GM21367 (cell line): ENCODE results near the gene MYO7A.

Experiments used
- ATAC-seq: cut with Tn5 transposase; IDR thresholded peaks from one replicate; pipeline ENCODE4 v1.9.1; 2021; ENCODE audit not compliant: unreplicated experiment

Gene MYO7A

DNA sequence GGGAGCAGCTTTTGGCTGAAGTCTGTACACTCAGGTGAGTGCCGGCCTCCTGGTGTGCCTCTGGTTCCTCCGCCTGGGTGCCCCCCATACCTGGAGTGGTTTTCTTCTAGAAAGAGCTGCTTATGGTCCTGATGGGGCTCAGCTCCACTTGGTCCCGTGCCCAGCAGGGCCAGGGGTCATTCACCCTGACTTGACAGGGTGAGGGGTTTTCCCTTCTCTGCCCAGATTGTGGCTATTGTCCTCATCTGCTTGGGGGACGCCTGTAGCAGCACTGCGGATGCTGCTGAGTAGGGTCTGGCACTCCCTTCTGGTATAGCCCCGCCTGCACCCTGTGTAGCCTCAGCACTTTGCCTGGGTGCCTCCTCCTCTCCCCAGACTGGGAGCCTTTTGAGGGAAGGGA lies 17.2 kb upstream of the MYO7A start:
- ATAC-seq = no peak

DNA sequence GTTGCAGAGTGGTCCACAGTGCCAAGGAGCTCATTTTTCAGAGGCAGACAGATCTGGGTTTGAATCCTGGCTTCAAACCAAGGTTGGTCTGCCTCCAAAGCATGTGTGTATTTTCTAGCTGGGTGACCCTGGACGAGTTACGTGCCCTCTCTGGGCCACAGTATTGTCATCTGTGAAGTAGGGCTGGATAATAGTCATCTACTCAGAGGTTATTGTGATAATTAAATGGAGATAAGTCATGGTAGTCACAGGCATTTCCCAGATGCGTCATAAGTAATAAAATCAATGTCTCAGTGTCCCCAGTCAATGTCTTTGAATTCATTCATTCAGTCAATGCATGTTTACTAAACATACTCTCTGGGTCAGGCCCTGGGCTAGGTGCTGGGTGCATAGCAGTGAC lies 16.8 kb upstream of the MYO7A start:
- ATAC-seq = no peak

DNA sequence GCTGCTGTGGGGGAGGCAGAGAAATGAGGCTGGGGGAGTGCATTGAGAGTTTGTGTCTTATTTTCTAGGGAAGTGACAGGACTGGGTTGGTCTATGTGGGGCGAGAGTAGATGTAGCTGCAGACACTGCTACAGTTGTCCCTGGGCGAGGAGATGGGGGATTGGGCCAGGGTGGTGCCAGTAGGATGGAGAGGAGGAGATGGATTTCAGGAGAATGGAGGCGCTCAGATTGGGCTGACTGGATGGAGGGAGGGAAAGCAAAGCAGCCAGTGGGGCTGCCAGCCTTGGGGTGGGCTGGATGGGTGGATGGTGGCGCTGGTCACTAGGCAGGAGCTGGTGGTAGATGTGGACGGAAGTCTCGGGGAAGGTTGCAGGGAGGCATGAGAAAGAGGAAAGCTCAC lies 16.1 kb upstream of the MYO7A start:
- ATAC-seq = no peak

DNA sequence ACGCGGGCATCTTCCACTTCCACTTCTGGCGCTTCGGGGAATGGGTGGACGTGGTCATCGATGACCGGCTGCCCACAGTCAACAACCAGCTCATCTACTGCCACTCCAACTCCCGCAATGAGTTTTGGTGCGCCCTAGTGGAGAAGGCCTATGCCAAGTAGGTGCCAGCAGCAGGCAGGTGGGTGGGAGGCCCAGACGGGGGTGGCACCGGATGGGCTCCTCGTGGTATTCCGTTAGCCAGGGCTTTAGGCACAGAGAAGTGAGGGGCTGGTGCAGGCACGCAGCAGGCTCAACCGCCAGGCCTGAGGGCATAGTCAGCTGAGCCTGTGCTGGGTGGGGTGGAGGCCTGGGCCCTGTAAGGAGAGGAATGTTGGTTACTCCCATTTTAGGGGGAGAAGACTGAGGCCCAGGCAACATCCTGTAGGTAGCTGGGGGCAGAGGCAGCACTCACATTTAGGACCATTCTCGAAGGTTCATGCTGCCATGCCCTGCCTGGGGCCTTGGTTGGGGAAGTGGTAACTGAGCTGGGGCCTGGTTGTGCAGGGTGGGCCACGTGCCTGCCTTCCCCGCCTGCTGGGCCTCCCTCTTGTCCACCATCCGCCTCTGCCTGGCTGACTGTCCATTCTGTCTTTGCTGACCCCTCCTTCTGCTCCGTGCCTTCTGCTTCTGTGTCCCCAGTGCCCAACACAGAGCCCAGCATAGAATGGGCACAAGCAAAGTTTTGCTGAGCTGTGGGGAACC lies 15.2 kb upstream of the MYO7A start:
- no peak for ATAC-seq

DNA sequence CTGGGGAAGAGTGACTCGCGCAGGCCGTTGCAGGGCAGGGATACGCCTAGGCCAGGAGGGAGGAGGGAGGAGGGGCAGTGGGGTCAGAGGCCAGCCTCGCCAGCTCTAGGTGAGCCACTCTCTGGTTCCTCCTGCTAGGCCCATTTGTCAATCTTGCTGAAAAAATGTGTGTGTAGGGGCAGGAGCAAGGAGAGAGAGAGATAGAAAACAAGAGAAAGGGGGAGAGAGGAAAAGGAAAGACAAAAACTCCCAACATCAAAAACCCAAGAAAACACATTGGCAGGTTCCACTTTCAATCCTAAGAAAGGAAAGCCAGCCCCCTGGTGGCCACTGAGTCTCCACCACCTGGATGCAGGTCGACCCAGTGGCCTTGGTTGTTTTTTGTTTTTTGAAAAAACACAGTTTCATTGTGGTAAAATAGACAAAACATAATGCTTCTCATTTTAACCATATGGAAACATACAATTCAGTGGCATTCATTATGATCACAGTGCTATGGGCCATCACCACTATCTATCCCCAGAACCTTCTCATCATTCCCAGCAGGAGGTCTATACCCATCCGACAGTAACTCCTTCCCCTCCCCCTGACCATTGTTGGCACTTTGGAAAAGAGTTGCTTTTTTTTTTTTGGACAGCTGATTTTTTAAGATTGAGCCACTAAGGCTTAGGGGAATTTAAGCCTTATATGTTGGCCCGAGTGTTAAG lies 14.5 kb upstream of the MYO7A start:
- no peak for ATAC-seq

DNA sequence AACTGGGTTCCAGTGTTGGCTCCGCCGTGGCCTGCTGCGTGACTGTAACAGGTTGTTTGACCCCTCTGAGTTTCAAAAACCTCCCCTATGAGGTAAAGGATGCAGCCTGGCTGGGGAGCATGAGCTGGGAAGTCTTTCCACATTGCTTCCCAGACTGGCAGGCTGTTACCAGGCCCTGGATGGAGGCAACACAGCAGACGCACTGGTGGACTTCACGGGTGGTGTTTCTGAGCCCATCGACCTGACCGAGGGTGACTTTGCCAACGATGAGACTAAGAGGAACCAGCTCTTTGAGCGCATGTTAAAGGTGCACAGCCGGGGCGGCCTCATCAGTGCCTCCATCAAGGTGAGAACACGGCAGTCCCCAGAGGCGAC lies 14.0 kb upstream of the MYO7A start:
- no peak for ATAC-seq

DNA sequence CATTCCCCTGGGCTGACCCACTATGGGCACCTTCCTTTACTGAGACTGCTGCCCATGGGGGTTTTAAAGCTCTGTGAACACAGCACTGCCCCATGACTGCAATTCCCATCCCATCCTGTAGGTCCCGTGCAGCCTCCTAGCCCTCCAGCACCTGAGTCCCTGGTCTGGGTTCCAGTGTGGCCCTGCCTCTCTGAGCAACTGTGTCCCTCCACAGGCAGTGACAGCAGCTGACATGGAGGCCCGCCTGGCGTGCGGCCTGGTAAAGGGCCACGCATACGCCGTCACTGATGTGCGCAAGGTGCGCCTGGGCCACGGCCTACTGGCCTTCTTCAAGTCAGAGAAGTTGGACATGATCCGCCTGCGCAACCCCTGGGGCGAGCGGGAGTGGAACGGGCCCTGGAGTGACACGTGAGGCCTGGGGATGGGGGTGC lies 12.8 kb upstream of the MYO7A start:
- no peak for ATAC-seq

DNA sequence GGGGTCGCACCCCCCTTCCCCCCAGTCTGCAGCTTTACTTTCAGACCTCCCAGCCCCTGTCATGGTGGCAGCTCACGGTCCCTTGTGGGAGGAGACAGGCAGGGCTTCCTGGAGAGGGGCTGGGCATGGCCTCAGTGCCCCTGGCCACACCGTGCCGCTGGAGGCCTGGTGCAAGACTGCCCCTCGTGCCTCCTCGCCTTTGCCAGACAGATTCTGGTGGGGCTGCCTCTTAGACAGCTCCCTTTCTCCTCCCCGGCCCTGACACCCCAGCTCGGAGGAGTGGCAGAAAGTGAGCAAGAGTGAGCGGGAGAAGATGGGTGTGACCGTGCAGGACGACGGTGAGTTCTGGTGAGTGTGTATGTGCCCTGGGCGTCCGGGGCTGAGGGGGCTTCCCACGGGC lies 12.1 kb upstream of the MYO7A start:
- no peak for ATAC-seq

DNA sequence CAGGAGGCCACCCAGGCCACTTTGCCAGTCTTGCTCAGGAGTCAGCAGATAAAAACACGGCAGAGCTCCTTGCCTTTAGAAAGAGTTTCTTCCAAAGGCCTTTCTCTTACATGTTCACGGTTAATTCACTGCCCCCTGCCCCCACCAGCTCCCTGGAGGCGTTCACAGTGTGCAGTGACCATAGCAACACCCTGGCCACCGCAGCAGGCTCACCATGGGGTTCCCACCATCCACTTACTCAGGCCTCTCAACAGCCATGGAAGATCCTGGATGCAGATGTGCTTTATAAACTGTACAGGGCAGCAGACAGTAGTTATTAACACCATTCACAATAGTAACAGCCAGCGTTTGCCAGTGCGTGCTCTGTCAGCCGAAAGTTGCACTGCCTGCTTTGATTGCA lies 10.6 kb upstream of the MYO7A start:
- no peak for ATAC-seq

DNA sequence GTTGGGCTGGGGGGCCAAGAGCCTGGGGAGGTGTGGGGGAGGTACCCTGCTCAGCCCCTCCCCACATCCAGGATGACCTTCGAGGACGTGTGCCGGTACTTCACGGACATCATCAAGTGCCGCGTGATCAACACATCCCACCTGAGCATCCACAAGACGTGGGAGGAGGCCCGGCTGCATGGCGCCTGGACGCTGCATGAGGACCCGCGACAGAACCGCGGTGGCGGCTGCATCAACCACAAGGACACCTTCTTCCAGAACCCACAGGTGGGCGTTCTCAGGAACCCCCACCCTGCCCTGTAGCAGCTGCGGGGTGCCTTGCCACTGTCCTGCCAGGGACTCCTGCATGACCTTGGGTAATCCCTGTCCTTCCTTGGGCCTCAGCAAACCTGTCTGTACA lies 10.0 kb upstream of the MYO7A start:
- no peak for ATAC-seq

DNA sequence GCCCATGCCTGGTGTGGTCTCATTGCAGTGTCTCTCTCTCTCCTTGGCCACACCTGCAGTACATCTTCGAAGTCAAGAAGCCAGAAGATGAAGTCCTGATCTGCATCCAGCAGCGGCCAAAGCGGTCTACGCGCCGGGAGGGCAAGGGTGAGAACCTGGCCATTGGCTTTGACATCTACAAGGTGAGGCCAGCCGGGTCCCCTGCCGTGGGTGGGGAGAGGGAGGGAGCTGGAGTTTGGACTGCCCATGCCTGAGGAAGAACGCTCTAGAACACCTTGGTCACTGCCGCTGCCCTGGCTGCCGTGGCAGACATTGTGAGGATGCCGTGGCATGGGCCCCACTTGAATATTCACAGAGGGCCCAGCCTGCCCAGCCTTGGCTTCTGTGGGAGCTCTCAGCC lies 9.1 kb upstream of the MYO7A start:
- no peak for ATAC-seq

DNA sequence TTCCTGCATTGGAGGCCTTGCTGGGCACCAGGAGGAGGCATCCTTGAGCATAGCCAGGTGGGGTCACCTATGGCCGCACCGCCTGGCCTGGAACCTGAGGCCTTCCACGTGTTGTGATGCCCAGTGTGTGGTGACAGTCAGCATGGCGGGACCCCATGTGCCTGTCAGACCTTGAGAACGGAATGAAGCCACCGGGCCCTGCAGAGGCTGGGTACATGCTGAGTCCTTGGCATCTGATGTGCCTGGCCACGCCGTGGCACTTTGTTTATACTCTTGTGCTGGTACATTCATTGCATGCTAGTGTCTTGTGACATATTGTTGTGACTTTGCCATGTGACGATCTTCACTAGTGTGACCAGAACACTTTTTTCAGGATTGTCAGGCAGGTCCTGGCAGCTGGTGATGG lies 8.5 kb upstream of the MYO7A start:
- ATAC-seq = no peak

DNA sequence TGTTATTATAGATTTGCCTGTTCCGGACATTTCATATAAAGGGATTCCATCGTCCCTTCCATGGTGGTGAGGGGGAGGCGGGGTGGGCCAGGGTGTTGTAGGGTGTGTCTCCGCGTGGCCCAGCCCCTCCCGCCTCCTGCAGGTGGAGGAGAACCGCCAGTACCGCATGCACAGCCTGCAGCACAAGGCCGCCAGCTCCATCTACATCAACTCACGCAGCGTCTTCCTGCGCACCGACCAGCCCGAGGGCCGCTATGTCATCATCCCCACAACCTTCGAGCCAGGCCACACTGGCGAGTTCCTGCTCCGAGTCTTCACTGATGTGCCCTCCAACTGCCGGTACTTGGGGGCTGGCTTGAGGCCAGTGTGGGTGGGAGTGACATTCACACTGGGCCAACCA lies 7.5 kb upstream of the MYO7A start:
- ATAC-seq = no peak

DNA sequence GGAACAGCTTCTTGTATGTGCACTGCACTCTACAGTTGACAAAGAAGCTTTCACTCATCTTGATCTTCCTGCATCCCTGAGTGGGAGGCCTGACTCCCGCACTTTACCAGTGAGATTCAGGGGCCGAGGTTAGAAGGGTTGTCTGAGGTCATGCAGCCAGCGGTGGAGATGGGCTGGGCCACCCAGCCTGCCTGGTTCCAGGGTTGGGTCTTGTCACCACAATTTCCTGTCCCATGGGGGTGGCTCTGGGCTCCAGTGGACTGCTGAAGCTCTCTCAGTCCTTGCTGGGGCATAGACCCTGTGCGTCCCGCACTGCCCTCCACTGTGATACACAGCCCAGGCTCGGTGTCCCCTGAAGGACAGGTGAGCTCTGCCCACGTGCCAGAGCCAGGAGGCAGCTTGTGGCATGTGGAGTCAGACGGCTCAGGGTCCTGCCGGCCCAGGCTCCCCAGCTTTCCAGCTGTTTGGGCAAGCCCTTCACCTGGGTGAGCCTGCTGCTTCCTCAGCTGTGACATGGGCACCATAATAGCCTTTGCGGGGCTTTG lies 6.9 kb upstream of the MYO7A start:
- no peak for ATAC-seq

DNA sequence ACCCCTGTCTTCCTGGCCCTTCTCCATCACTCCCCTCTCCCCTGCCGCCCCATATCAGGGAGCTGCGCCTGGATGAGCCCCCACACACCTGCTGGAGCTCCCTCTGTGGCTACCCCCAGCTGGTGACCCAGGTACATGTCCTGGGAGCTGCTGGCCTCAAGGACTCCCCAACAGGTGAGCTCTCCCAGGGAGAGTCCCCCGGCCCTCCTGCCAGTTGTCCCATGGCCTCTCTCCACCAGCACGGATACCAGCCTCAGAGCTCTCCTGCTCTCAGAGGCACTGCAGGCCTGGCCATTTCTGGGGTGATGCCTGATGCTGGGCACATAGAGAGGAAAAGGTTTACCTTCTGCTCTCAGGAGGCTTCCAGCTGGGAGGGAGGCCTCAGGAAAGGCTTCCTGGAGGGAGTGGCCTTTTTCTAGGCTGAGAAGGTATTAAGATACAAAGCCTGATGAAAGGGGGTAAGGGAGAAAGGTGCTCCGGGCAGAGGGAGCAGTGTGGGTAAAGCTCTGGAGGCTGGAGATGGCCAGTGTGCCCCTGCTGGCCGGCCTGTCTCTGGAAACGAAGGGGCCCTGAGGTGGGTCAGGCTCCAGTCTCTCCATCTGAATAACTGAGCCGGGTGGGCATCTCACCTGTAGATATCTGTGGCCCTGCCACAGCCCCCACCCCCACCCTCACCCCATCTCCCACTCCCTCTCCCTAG lies 6.0 kb upstream of the MYO7A start:
- ATAC-seq = no peak

DNA sequence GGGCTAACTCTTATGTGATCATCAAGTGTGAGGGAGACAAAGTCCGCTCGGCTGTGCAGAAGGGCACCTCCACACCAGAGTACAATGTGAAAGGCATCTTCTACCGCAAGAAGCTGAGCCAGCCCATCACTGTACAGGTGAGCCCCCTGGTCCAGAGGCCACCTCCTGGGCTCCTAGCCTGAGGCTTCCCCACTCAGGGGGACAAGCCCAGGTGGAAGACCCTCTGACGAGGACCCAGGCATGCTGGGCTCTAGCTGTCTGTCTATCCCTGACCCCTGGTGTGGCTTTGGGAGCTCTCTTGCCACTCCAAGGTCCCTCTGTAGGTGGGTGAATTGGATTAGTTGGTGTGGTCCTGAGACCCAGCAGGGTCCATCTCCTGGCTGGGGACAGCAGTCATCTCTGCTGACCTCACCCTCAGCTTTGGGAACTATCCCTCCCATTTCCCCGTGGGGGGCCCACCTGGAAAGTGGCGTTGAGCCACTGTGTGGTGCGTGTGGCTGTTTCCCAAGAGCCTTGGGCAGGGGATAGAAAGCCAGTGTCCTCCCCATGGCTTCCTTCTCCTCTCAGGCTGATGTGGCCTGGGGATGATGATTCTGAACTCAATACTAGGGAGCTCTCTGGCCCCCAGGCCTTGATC lies 5.4 kb upstream of the MYO7A start:
- no peak for ATAC-seq

DNA sequence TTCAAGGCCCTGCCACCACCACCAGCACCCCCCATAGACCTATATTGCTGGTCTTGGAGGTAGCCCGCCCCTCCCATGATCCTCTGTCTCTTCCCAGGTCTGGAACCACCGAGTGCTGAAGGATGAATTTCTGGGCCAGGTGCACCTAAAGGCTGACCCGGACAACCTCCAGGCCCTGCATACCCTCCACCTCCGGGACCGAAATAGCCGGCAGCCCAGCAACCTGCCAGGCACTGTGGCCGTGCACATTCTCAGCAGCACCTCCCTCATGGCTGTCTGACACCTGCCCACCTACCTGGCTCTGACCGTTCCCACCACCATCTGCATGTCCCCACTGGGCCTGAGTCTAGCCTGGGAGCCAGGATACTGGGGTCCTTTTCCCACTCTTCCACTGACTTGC lies 4.5 kb upstream of the MYO7A start:
- ATAC-seq = no peak

DNA sequence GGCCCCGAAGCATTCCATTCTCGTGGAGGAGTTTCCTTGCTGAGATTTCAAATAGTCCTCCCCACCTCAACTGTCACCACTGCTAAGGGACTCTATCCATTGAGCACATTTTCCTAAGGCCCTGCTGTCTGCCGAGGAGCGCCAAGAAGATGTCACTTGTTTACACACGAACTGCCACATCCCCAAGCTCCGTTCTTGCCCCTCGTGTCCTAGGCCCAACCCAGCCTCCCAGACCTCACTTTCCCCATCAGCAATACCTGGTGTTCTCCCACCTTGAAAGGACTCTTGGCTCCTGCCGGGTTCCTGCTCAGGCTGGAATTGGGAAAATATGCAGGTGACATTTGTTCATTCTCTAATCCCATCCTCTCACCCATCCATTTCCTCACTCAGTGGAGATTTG lies 4.0 kb upstream of the MYO7A start:
- no peak for ATAC-seq

DNA sequence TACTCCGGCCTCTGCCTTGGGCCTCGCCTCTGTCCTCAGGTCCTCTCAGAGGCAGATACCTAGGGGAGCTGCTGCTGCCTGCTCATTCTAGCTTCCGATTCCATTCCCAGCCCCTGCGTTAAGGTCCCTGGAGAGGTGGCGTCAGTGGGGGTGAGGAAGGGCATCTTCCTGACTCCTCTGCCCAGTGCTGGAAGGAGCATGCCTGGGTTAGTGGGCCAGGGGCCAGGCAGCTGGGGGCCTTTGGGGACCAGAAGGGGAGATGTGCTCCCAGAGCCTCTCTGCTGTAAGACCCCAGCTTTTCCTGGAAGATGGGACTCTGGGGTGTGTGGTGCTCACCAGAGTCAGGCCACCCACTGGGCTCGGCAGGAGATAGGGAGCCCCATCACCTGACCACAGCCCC lies 3.6 kb upstream of the MYO7A start:
- no peak for ATAC-seq

DNA sequence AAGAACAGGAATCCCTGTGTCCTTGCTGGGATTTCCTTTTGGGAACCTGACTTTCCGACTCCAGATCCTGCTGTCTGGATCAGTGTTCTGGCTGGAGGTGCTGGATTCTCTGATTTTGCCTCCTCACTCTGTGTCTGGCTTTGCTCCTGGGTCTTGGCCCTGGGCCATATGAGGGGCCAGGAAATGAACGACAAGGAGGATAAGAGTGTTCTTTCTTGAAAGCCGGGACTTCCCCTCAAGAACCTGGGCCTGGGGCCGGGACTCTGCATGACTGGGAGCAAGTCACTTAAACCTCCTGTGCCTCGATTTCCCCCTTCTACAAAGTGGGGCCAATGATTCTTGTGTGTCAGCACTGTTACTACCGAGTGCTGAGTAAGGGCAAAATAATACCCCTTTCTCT lies 2.9 kb upstream of the MYO7A start:
- no peak for ATAC-seq

DNA sequence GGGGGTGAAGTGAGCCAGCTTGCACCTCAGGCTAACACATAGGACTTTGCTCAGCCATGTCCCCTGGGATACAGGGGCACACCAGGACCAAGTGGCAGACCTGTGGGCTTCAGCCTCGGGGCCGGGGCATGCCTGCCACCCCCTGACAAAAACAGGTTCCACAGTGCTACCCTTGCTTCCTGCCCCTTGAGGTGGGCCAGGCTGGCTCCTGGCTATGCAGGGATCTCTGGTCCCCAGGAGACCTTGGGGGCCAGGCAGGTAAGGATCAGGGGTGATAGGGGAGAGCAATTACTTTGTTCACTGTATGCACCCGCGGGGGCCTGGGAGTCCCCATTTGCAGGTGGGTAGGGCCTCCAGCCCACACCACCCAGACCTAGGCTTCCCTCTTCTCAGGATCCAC lies 2.4 kb upstream of the MYO7A start:
- ATAC-seq = no peak
